GM12873 (cell line): ENCODE measurements around the gene ASB1.

Experiments used
- TF ChIP-seq, protein P1 (sequence below): IDR thresholded peaks from 2 replicates; pipeline ENCODE4 v1.5.1; 2012; ENCODE audit warnings: low read depth, mild to moderate bottlenecking, moderate library complexity, low read length, control low read depth; ENCODE audit not compliant: insufficient read depth; ENCODE audit errors: missing control alignments

Gene ASB1

DNA sequence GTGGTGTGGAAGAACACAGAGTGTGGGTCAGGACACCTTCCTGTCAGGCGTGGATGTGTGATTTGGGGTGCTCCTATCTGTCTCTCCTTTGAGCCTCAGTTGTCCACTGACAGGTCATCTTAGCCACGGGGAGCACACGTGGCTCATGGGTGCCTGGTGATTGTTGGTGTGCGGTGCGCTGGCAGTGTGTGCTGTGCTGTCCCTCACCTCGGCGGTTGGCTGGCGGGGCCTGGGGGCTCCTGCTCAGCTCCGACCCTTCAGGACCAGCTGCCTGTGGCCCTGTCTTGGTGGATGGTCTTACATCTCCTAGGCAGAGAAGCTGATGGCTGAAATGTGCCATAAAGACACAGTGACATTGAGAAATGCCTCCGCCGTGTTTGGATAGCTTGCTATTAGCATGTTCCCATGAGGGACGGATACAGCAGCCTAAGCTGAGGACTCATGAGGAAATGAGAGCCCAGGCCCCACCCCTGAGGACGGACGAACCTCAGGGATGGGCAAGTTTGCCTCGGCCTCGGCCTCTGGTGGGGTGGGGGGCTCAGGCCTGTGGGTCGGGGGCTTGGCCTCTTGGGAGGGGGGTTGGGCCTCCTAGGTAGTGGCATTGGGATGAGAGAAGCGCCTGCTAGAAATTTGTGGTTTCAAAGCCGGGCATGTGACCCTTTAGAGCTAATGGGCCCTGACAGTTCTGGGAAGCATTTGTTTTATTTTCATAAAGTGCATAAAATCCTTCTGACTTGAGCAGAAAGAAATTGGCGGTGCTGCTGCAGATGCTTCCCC, 20.3 kb upstream of the ASB1 start:
- TF ChIP-seq, protein P1, sequence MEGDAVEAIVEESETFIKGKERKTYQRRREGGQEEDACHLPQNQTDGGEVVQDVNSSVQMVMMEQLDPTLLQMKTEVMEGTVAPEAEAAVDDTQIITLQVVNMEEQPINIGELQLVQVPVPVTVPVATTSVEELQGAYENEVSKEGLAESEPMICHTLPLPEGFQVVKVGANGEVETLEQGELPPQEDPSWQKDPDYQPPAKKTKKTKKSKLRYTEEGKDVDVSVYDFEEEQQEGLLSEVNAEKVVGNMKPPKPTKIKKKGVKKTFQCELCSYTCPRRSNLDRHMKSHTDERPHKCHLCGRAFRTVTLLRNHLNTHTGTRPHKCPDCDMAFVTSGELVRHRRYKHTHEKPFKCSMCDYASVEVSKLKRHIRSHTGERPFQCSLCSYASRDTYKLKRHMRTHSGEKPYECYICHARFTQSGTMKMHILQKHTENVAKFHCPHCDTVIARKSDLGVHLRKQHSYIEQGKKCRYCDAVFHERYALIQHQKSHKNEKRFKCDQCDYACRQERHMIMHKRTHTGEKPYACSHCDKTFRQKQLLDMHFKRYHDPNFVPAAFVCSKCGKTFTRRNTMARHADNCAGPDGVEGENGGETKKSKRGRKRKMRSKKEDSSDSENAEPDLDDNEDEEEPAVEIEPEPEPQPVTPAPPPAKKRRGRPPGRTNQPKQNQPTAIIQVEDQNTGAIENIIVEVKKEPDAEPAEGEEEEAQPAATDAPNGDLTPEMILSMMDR, result no peak

DNA sequence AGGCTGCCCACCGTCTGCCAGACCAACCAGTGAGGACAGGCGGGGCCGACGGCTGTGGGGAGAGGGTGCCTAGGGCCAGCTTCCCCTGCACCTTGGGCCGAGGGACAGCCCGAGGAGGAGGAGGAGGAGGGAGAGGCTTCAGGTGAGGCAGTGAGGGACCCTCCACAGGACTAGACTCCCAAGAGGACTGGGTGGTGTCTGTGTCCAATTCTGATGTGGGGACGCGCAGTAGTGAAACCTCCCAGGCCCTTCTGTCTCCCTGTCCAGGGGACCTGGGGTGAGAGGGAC, 19.8 kb upstream of the ASB1 start:
- TF ChIP-seq, protein P1, result no peak

DNA sequence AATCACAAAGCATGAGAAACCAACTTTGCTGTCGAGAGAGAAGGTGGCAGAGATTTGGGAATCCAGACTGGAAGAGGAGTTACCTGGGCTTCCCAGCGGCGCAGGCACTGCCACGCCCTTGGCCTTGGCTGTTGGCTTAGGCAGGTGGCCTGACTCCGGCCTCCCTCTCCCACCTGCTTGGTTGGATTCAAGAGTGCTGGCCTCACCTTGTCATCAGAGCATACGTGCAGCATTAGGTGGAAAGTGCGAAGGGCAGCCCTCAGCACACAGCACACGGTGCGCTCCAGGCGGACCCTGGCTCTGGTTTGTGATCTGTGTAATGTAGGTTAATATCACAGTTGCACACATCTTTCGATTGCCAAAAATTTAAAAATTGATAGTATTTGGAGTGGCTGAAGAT, 19.2 kb upstream of the ASB1 start:
- TF ChIP-seq, protein P1, result no peak

DNA sequence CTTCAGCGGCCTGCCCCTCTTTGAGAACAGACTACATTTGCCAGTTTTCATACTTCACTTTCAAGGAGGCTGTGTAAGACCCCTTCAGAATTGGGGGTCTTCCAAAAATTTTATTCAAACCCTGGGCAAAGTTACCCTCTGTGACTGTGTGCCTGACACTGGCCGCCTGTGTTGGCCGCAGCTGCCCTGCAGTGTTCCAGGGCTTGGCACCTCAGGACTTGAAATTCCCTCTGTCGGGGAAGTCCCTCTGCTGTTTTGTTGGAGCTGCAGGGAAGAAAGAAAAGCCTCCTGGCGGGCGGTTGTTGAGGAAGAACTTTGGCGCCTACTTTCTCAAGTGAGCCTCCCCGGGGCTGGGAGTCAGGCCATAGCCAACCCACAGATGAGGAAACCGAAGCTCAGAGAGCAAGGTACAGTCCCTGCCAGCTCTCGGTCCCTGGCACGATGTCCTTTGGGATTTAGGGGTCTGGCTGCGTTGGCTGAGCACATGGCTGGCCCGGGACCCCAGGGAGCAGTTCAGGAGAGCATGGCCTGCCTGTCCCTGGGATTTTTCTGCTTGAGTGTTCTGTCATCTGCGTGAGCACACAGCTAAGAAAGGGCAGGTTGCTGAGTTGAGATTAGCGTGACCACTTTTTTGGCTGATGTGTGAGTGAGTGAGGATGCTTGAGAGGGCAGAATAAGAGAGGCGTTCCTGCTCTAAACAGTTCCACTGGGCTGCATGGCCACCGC, 17.9 kb upstream of the ASB1 start:
- TF ChIP-seq, protein P1, result no peak

DNA sequence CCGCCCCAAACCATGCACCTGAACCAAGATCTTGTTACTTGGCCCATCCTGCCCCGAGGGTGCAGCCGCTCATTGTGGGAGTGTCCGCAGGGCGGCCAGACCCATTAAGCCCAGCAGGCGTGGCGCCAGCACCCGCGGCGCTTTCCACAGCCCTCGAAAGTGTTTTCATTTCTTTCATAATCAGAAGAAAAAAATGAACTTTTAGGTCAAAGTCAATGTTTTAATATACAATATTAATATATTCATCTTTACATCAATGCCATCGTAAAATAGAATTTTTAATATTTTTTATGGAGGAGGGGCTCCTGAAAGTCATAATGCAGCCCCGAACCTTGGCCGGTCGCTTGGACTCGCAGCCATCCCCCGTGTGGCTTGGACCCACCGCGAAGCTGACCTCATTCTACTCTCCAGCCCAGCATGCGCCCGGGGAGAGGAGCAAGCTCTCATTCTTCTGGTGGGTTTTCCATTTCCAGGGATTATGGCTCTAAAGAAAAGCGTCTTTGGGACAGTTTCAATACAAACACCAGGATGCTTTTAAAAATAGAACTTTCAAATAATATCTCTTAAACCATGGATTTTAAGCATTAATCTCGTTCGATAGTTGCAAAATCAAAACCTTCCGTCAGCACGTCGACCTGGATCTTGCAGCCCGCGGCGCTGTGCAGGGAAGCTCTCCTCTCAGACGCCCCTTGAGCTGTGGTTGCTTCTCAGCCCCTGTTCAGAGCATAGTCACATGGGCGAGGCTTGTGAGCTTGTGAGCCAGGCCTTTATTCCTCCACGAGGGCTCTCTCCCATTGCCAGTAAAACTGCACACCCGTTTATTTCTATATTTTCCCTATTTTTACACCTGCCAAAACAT, 17.2 kb upstream of the ASB1 start:
- TF ChIP-seq, protein P1, result no peak

DNA sequence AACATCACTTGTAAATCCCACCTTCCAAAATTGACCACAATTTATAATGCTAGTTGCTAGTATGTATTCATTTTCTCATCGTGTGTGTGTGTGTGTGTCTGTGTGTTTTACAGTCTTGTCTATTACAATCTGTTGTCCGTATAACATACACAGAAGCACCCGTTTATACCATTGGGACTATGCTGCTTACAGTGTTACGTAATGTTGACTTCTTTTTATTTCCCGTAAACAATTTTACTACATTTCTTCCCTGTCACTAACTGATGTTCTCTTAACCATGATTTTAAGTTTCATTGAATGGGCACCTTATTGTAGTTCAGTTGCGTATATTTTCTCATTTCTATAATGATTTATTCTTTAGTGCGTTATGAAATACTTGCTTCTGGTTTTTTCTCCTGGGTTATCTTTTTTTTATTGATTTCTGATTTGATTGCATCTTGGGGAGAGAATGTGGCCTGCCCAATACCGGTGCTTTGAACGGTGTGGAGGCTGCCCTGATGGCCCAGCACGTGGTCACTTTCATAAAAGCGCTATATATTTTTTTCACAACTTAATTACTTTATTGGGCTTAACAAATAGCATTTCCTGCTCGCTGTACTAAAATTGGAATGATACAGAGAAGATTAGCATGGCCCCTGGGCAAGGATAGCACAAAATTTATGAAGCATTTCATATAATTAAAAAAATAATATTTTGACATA, 14.5 kb upstream of the ASB1 start:
- TF ChIP-seq, protein P1, result no peak
